ENCODE measurements around the gene NPC1. TPM values are rescaled to one million over a fixed set of nuclear protein-coding genes. Genes with fewer than 3 reads are reported as not detected.
"Not testable (repeated sequence)": the region's sequence is repeated elsewhere in the genome, so short reads cannot be mapped to it uniquely, and the experiment has no call there.

NPC1 gene
- total RNA-seq, 2 experiments from 2014 or later, result 54.5 to 55.3 TPM

DNA sequence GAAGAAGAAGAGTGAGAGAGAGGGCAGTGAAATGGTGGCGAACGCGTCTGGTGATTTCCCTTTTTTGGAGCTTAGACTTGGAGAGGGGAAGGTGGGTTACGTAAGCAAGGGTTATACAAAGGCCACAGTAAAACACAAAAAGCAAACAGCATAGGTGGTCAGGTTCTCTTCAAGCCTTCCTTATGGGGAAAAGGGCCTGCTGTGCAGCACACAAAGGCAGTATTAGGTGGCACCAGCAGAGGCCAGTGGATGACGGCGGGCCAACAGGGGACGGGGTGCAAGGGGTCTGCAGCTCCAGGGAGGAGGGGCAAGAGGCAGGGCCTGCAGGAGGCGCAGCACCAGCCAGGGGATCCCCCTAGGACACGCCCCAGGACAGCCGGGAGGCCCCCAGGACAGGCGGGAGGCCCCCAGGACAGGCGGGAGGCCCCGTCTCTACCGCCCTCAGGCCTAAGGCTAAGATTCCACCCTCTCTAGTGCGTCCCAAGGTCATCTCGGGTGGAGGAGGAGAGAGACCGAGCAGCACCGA lies 32.6 kb upstream of the NPC1 start:
- Mint-ChIP-seq H3K9me3 (no peaks in the 10 kb centered on the region), H3K36me3 (no peaks in the 10 kb centered on the region), H3K4me1 (peaks cover 7% of the 10 kb centered on the region), H3K27ac (no peak overlapping the region), H3K4me3 (peak overlapping the region; percentile 45), H3K27me3 (peaks cover 55% of the 10 kb centered on the region)
- POLR2A ChIA-PET, result no interaction called here
- ATAC-seq (ENCODE audit: low read depth), result peak; percentile 16
- no peak for DNase-seq

DNA sequence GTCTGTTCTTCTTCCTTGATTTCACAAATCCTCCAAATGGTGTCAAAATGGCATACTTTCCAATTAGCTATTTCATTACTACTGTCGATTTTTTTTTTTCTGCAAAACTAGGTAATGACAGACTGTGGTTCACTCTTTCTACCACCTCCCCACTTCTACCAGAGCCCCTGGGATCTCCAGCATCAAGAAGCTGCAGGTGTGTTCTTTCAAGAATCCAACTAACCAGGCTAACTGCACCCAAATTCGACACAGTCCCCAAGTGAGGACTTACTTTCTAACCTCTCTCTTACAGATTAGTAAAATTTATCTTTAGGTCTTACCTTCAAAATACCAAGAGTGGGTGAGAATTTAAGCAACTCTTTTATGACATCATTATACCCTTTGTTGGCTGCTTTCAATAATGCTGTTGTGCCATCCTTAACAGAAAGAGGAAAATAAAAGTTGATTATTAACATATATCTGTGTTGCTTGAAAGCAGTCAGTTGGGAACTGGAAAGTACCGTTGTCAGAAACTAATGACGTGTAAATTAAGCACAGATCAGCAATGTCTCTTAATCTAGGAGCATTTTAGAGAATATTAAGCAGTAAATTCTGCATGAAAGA lies 31.2 kb upstream of the NPC1 start:
- H3K4me1 Mint-ChIP-seq, result peaks cover 7% of the 10 kb centered on the region
- no peak overlapping the region for H3K27ac Mint-ChIP-seq

DNA sequence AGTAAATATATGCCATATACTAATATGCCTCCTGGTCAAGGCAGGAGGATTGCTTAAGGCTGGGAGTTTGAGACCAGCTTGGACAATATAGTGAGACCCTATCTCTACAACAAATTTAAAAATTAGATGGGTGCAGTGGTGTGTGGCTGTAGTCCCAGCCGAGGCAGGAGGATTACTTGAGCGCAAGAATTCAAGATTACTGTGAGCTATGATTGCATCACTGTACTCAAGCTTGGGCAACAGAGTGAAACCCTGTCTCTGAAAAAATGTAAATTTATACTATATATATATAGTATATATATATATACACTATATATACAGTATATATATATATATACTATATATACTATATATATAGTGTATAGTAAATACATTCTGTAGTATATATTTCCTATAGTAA lies 30.0 kb upstream of the NPC1 start:
- peaks cover 44% of the 10 kb centered on the region for H3K27me3 Mint-ChIP-seq
- H3K27ac Mint-ChIP-seq, result no peak overlapping the region
- ATAC-seq (ENCODE audit: low read depth) (no peak), DNase-seq (no peak)
- no peaks in the 10 kb centered on the region for H3K9me3 Mint-ChIP-seq
- H3K4me1 Mint-ChIP-seq, result peaks cover 7% of the 10 kb centered on the region
- no peaks in the 10 kb centered on the region for H3K36me3 Mint-ChIP-seq
- H3K4me3 Mint-ChIP-seq, result no peak overlapping the region
- POLR2A ChIA-PET, result no interaction called here

More for the DNA sequence above, 31.2 kb upstream of the NPC1 start:
- no peaks in the 10 kb centered on the region for H3K36me3 Mint-ChIP-seq
- H3K4me3 Mint-ChIP-seq, result no peak overlapping the region
- peaks cover 53% of the 10 kb centered on the region for H3K27me3 Mint-ChIP-seq
- DNase-seq (no peak), ATAC-seq (ENCODE audit: low read depth) (no peak)
- POLR2A ChIA-PET, result no interaction called here
- H3K9me3 Mint-ChIP-seq, result no peaks in the 10 kb centered on the region

DNA sequence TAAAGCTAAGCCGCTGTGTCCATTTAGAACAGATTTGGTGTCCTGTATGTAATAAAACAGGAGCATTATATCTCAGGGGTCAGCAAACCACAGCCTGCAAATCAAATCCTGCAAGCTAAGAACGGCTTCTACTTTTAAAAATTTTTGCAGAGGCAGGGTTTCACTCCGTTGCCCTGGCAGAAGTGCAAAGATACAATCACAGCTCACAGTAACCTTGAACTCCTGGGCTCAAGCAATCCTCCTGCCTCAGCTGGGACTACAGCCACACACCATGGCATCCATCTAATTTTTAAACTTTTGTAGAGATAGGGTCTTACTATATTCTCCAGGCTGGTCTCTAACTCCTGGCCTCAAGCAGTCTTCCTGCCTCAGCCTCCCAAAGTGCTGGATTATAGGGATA lies 28.6 kb upstream of the NPC1 start:
- Mint-ChIP-seq H3K36me3 (no peaks in the 10 kb centered on the region), H3K9me3 (no peaks in the 10 kb centered on the region), H3K27me3 (peaks cover 30% of the 10 kb centered on the region), H3K4me3 (no peak overlapping the region), H3K27ac (no peak overlapping the region), H3K4me1 (peaks cover 6% of the 10 kb centered on the region)
- DNase-seq (no peak), ATAC-seq (ENCODE audit: low read depth) (no peak)
- POLR2A ChIA-PET, result no interaction called here

DNA sequence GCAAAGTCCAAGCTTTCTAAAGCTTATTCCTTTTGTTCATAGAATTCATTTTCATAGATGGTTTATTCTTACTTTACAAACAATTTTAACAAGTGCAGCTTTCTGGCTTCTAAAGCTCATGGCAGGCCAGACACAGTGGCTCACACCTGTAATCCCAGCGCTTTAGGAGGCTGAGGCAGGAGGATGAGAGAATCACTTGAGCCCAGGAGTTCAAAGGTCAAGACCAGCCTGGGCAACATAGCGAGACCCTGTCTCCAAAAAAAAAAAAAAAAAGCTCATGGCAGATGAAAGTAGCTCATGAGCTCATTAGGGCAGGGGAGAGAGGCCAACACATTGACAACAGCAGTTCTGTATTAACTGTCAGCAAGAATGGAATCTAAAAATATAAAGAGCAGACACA lies 28.1 kb upstream of the NPC1 start:
- no peaks in the 10 kb centered on the region for H3K36me3 Mint-ChIP-seq
- H3K4me1 Mint-ChIP-seq, result peaks cover 3% of the 10 kb centered on the region
- POLR2A ChIA-PET, result no interaction called here
- H3K9me3 Mint-ChIP-seq, result no peaks in the 10 kb centered on the region
- peaks cover 25% of the 10 kb centered on the region for H3K27me3 Mint-ChIP-seq
- ATAC-seq (ENCODE audit: low read depth), result no peak
- H3K4me3 Mint-ChIP-seq, result no peak overlapping the region
- H3K27ac Mint-ChIP-seq, result no peak overlapping the region
- no peak for DNase-seq

DNA sequence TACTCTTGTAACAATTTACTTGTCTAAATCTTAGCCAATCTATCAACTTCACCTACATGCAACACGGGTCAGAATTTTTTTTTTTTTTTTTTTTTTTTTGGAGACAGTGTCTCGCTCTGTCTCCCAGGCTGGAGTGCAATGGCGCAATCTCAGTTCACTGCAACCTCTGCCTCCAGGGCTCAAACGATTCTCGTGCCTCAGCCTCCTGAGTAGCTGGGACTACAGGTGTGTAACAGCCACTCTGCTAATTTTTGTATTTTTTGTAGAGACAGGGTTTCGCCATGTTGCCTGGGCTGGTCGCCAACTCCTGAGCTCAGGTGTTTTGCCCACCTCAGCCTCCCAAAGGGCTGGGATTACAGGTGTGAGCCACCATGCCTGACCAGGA lies 26.8 kb upstream of the NPC1 start:
- ATAC-seq (ENCODE audit: low read depth); H3K9me3 Mint-ChIP-seq; POLR2A ChIA-PET; H3K4me3 Mint-ChIP-seq; H3K36me3 Mint-ChIP-seq; H3K4me1 Mint-ChIP-seq; DNase-seq; H3K27ac Mint-ChIP-seq: not testable (repeated sequence)
- peaks cover 15% of the 10 kb centered on the region for H3K27me3 Mint-ChIP-seq

DNA sequence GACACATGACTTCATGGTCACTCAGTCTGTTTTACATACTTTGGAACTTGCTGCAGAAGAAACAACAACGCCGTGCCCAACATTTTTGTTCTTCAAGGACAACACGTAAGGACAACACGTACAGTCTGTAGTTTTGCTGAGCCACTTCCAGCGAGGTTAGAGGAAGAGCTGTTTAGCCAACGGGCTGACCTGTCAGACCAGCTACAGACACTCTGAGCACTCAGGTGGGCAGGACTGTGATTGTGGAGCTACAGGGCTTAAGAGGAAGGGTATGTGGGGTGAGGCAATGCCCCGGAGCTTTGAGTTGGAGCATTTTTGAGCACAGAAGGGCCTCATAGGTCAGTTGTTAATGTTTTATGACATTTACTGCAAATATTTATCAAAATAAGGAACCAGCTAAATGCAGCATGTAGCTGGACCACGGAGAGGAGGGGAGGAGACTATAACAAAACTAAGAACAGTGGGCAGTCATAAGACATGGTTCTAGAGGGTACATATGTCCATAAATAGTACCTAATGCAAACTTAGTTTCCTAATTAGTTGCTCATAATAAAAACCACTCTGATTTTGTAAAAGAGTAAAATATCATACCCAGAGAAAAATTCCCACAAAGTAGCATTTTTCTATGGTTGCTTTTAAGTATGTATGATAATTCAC lies 26.3 kb upstream of the NPC1 start:
- Mint-ChIP-seq H3K4me1 (no peaks in the 10 kb centered on the region), H3K27me3 (peaks cover 12% of the 10 kb centered on the region), H3K27ac (no peak overlapping the region), H3K36me3 (no peaks in the 10 kb centered on the region), H3K4me3 (no peak overlapping the region), H3K9me3 (no peaks in the 10 kb centered on the region)
- POLR2A ChIA-PET, result no interaction called here
- DNase-seq (no peak), ATAC-seq (ENCODE audit: low read depth) (no peak)

DNA sequence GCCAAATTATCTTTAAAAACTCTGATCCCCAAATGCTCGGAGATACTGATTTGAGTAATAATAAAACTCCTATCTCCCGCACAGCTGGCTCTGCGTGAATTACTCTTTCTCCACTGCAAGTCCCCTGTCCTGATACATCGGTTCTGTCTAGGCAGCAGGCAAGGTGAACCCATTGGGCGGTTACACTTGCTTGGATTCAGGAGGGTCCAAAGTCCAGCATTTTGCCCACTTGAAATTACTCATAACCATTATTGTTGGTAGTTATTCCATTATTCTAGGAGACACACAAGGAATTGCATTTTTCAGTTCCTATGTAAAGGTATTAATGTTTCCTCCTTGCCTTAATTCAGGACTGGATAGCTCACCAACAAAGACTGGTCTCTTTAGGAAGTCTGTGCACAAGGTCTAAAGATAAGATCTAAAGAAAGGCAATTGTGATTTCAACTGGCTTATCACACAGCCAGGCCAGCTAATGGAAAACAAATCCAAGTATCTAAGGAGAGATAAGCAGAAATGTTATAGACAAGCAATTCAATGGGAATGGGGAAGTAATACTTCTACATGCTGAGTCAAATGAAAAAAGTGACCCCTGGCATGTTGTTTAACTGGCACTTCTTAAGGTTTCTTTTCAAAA lies 23.2 kb upstream of the NPC1 start:
- peaks cover 7% of the 10 kb centered on the region for H3K27me3 Mint-ChIP-seq
- H3K27ac Mint-ChIP-seq, result no peak overlapping the region
- H3K36me3 Mint-ChIP-seq, result no peaks in the 10 kb centered on the region
- no peak for DNase-seq
- no peak overlapping the region for H3K4me3 Mint-ChIP-seq
- no peak for ATAC-seq (ENCODE audit: low read depth)
- POLR2A ChIA-PET, result no interaction called here
- H3K4me1 Mint-ChIP-seq, result no peaks in the 10 kb centered on the region
- no peaks in the 10 kb centered on the region for H3K9me3 Mint-ChIP-seq

DNA sequence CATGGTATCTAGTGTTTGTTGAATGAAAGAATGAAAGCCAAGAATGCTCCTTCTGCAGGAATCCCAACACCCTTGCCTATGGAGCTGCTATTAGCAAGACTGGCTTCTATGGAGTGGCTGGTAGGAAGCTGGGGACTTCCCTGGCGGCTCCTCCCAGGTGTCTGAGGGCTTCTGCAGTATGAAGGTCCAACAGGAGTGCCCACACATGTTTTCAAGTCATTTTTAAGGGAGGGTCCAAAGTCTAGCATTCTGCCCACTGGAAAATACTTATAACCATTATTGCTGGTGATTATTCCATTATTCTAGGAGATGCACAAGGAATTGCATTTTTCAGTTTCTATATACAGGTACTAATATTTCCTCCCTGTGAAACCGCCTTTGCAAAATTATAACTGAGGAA lies 21.9 kb upstream of the NPC1 start:
- ATAC-seq (ENCODE audit: low read depth), result no peak
- Mint-ChIP-seq H3K4me3 (no peak overlapping the region), H3K9me3 (no peaks in the 10 kb centered on the region), H3K4me1 (no peaks in the 10 kb centered on the region), H3K36me3 (no peaks in the 10 kb centered on the region), H3K27me3 (peaks cover 9% of the 10 kb centered on the region), H3K27ac (no peak overlapping the region)
- POLR2A ChIA-PET, result interaction anchor here (0.5 to 0.6 kb wide), 2 partner anchors 48 to 159 kb away, joined by 4 to 6 read pairs; no protein-coding TSS in a partner anchor
- no peak for DNase-seq

DNA sequence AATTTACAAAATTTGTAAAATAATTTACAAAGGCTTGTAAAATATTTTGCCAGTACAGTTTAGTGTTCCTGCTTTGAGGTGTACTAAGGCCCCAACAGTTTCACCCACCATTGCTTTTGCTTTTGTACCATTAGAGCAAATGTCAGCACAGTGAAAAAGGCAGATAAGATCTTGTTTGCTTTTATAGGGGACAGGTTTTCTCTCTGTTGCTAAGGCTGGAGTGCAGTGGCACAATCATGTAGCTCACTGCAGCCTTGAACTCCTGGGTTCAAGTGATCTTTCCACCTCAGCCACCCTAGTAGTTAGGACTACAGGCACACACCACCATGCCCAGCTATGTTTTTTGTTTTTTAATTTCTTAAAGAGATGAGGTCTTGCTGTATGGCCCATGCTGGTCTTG lies 19.6 kb upstream of the NPC1 start:
- Mint-ChIP-seq H3K9me3 (no peaks in the 10 kb centered on the region), H3K27me3 (peaks cover 7% of the 10 kb centered on the region), H3K36me3 (no peaks in the 10 kb centered on the region), H3K4me3 (no peak overlapping the region), H3K27ac (no peak overlapping the region), H3K4me1 (no peaks in the 10 kb centered on the region)
- ATAC-seq (ENCODE audit: low read depth) (no peak), DNase-seq (no peak)
- POLR2A ChIA-PET, result no interaction called here

DNA sequence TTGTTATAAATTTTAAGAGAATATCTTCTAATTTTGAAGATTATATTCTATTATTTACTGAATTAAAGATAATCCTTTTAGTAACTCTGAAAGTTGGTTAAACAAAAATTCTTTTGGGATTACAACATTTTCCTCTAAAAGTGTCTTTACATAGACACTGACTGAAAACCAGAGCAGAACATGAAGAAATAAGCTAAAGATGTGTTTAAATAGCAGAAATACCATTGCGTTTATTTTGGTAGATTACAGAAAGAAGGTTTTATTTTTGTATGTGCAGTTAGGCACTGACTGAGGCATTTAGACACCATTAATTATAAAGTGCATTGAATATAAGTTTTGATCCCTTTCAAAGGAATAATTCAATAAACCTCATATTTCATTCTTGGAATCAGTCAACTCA lies 13.5 kb upstream of the NPC1 start:
- DNase-seq (no peak), ATAC-seq (ENCODE audit: low read depth) (no peak)
- H3K27me3 Mint-ChIP-seq, result peaks cover 16% of the 10 kb centered on the region
- H3K27ac Mint-ChIP-seq, result no peak overlapping the region
- H3K4me3 Mint-ChIP-seq, result no peak overlapping the region
- H3K36me3 Mint-ChIP-seq, result no peaks in the 10 kb centered on the region
- H3K9me3 Mint-ChIP-seq, result no peaks in the 10 kb centered on the region
- POLR2A ChIA-PET, result no interaction called here
- H3K4me1 Mint-ChIP-seq, result no peaks in the 10 kb centered on the region

DNA sequence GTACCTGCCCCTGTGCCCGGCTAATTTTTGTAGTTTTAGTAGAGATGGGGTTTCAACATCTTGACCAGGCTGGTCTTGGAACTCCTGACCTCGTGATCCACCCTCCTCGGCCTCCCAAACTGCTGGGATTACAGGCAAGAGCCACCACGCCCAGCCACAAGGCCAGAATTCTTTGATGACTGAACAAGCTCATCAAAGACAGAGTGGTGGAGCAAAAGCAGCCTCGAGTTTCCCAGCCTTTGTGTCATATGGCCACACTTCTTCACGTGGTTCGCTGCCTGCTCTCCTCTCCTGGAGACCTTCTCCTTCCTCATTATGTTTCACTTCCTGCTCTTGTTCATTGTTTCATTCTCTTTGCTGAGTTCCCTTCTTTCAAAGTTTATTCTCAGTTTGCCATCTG lies 9.9 kb upstream of the NPC1 start:
- Mint-ChIP-seq H3K9me3 (no peaks in the 10 kb centered on the region), H3K4me1 (no peaks in the 10 kb centered on the region), H3K27me3 (peaks cover 18% of the 10 kb centered on the region), H3K27ac (no peak overlapping the region), H3K36me3 (no peaks in the 10 kb centered on the region), H3K4me3 (no peak overlapping the region)
- ATAC-seq (ENCODE audit: low read depth) (no peak), DNase-seq (no peak)
- POLR2A ChIA-PET, result no interaction called here

DNA sequence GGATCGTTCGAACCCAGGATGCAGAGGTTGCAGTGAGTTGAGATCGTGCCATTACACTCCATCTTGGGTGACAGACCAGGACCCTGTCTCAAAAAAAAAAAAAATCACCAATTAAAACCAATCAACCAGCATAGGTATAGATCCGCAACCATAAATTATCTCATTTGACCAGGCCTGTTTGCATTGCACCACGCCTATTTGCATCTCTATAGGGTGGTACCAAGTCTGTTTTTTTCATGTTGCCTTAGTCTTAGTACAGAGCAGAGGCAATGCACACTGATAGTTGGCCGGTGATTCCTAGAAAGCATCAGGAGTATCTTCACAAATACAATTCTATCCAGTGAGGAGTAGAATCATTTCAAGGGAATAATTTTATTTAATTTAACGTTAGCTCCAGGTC lies 9.3 kb upstream of the NPC1 start:
- H3K9me3 Mint-ChIP-seq, result no peaks in the 10 kb centered on the region
- POLR2A ChIA-PET, result no interaction called here

DNA sequence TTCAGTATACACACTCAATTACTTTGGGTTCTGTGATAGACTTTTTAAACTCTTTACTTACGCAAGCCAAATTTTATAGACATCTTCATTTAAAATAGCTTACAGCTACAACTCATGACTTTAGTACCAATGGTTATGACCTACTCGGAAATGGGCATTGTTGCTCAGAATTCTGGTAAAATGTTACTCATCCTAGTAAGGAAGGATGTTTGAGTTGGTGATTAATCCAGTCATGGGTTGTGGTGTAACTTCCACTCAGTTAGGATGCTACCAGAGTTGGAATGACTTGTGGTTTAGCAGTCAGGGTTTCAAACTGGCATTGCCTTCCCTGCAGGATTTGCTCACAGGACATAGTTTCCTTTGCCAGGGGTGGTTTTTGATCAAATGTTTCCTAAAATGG lies 7.4 kb upstream of the NPC1 start:
- no peak for ATAC-seq (ENCODE audit: low read depth)

More for the DNA sequence above, 9.3 kb upstream of the NPC1 start:
- no peak for ATAC-seq (ENCODE audit: low read depth)
- no peak overlapping the region for H3K27ac Mint-ChIP-seq
- H3K4me1 Mint-ChIP-seq, result no peaks in the 10 kb centered on the region
- H3K4me3 Mint-ChIP-seq, result no peak overlapping the region
- DNase-seq, result no peak
- peaks cover 18% of the 10 kb centered on the region for H3K27me3 Mint-ChIP-seq
- no peaks in the 10 kb centered on the region for H3K36me3 Mint-ChIP-seq

More for the DNA sequence above, 7.4 kb upstream of the NPC1 start:
- Mint-ChIP-seq H3K9me3 (no peaks in the 10 kb centered on the region), H3K27ac (no peak overlapping the region), H3K36me3 (no peaks in the 10 kb centered on the region), H3K4me1 (no peaks in the 10 kb centered on the region), H3K27me3 (peaks cover 23% of the 10 kb centered on the region), H3K4me3 (no peak overlapping the region)
- POLR2A ChIA-PET, result no interaction called here
- no peak for DNase-seq
